Measurements from ENCODE around the gene OSBPL9.
A peak's percentile ranks its signal among the peaks of the same experiment; 100 is the strongest.
"Not testable (repeated sequence)": the region's sequence is repeated elsewhere in the genome, so short reads cannot be mapped to it uniquely, and the experiment has no call there.

Gene OSBPL9

GRCh38 chr1:51716746-51717145, 99.9 kb downstream of the OSBPL9 start:
- no peak for DNase-seq

GRCh38 chr1:51717842-51718241, 101.0 kb downstream of the OSBPL9 start:
- DNase-seq = no peak

- DNase-seq = peak; percentile 4
Measured at GRCh38 chr1:51719146-51719545, 102.3 kb downstream of the OSBPL9 start.

GRCh38 chr1:51724797-51725196, 107.9 kb downstream of the OSBPL9 start:
- DNase-seq = no peak

- no peak for DNase-seq
Measured at GRCh38 chr1:51726051-51726450, 109.2 kb downstream of the OSBPL9 start.

- no peak for DNase-seq
Measured at GRCh38 chr1:51726544-51727225, 109.8 kb downstream of the OSBPL9 start.

GRCh38 chr1:51727366-51727765, 110.5 kb downstream of the OSBPL9 start:
- DNase-seq = no peak

GRCh38 chr1:51728611-51729155, 111.8 kb downstream of the OSBPL9 start:
- no peak for DNase-seq

- peak; percentile 93 for DNase-seq
Measured at GRCh38 chr1:51729156-51729823, 112.4 kb downstream of the OSBPL9 start.

GRCh38 chr1:51729824-51730301, 113.0 kb downstream of the OSBPL9 start:
- no peak for DNase-seq

- no peak for DNase-seq
Measured at GRCh38 chr1:51731998-51732397, 115.1 kb downstream of the OSBPL9 start.

- no peak for DNase-seq
Measured at GRCh38 chr1:51732701-51733425, 116.0 kb downstream of the OSBPL9 start.

GRCh38 chr1:51733426-51733774, 116.5 kb downstream of the OSBPL9 start:
- not testable (repeated sequence) for DNase-seq

- DNase-seq = no peak
Measured at GRCh38 chr1:51733793-51734522, 117.1 kb downstream of the OSBPL9 start.

GRCh38 chr1:51734896-51735745, 118.2 kb downstream of the OSBPL9 start:
- DNase-seq = no peak

- DNase-seq = no peak
Measured at GRCh38 chr1:51735746-51736254, 118.9 kb downstream of the OSBPL9 start.

GRCh38 chr1:51736702-51737101, 119.8 kb downstream of the OSBPL9 start:
- DNase-seq = no peak

- DNase-seq = no peak
Measured at GRCh38 chr1:51738681-51739080, 121.8 kb downstream of the OSBPL9 start.

- DNase-seq = no peak
Measured at GRCh38 chr1:51740652-51741051, 123.8 kb downstream of the OSBPL9 start.

- DNase-seq = no peak
Measured at GRCh38 chr1:51741121-51741681, 124.3 kb downstream of the OSBPL9 start.
